Measurements from ENCODE around the gene DBF4B. TPM values are rescaled to one million over a fixed set of nuclear protein-coding genes. Genes with fewer than 3 reads are reported as not detected.

DBF4B gene
- total and polyA plus RNA-seq, 2 of the 13 experiments (the other 11 are each of a cell fraction or from before 2014, with no cell fraction given), result 11.7 to 13.2 TPM

GRCh38 chr17:44689477-44690217 lies 18.8 kb upstream of the DBF4B start, which contains the start of gene CCDC43 (continued):
- no peak for TF ChIP-seq ZNF577 (CRISPR knock-in tag; IDR thresholded peaks at IDR 0.05; ENCODE audit: borderline replicate concordance, low read depth)
- peak; percentile 71; the same call in 1 of the 2 replicates for TF ChIP-seq AKNA (CRISPR knock-in tag; IDR thresholded peaks at IDR 0.05; ENCODE audit: borderline replicate concordance)
- peak; percentile 75; the same call in 1 of the 2 replicates for TF ChIP-seq ZNF839 (CRISPR knock-in tag; IDR thresholded peaks at IDR 0.05; ENCODE audit: borderline replicate concordance)
- peak; percentile 70; the same call in 1 of the 2 replicates for TF ChIP-seq ISL2 (CRISPR knock-in tag; IDR thresholded peaks at IDR 0.05)
- TF ChIP-seq MYPOP (CRISPR knock-in tag; IDR thresholded peaks at IDR 0.05), result no peak; the same call in 1 of the 2 replicates
- TF ChIP-seq THAP9 (CRISPR knock-in tag; IDR thresholded peaks at IDR 0.05; ENCODE audit: borderline replicate concordance), result peak; percentile 97
- no peak; the same call in 1 of the 2 replicates for TF ChIP-seq ZBTB42 (CRISPR knock-in tag; IDR thresholded peaks at IDR 0.05)
- peak; percentile 89; the same call in 1 of the 2 replicates for TF ChIP-seq NKX3-1 (CRISPR knock-in tag; IDR thresholded peaks at IDR 0.05)
- TF ChIP-seq MED1 (CRISPR knock-in tag; IDR thresholded peaks at IDR 0.05), result peak; percentile 81
- 0 out of 2 replicates have a peak, but pooled peaks have one; percentile 28 for TF ChIP-seq HHEX (CRISPR knock-in tag; IDR thresholded peaks at IDR 0.05)
- TF ChIP-seq ZNF10 (CRISPR knock-in tag; IDR thresholded peaks at IDR 0.05; ENCODE audit: borderline replicate concordance, low read depth), result no peak
- no peak for TF ChIP-seq IRF1 (CRISPR knock-in tag; IDR thresholded peaks at IDR 0.05; ENCODE audit: low read depth)
- TF ChIP-seq KMT2A (CRISPR knock-in tag; IDR thresholded peaks at IDR 0.05), result peak; percentile 96
- TF ChIP-seq DZIP1 (CRISPR knock-in tag; IDR thresholded peaks at IDR 0.05), result no peak
- peak; percentile 73; the same call in 1 of the 2 replicates for TF ChIP-seq KLF12 (CRISPR knock-in tag; IDR thresholded peaks at IDR 0.05; ENCODE audit: borderline replicate concordance)

Measured in HepG2 (cell line).